Tibial artery (tissue), 4 donors: Measurements from ENCODE around the gene SEMA3E.

Experiments used
- DNase-seq, 2 donors: peaks; one replicate each; pipeline ENCODE4 v3.0.0-alpha.2; 2019
- H3K27ac ChIP-seq, 2 donors: fragments of 200-600 bp; sonication (generic) in 1 of 2; 1 replicate in 1 of 2; 2 replicates in 1 of 2; pipeline ENCODE4 v1.5.1; 2018 to 2019; ENCODE audit warnings: mild to moderate bottlenecking in 1 of 2
- H3K27me3 ChIP-seq, 2 donors: fragments of 200-600 bp; sonication (generic) in 1 of 2; one replicate each; pipeline versions ENCODE4 v1.5.1 to v1.6.0; 2016 to 2019
- H3K36me3 ChIP-seq, 3 donors: fragments of 200-600 bp; sonication (generic) in 2 of 3; one replicate each; pipeline ENCODE4 v1.5.1; 2016 to 2019; ENCODE audit warnings: mild to moderate bottlenecking in 2 of 3
- H3K4me1 ChIP-seq, 4 donors: fragments of 200-600 bp; sonication (generic) in 2 of 4; 1 replicate in 3 of 4; 2 replicates in 1 of 4; pipeline ENCODE4 v1.5.1; 2016 to 2019
- H3K4me3 ChIP-seq, 2 donors: fragments of 200-600 bp; sonication (generic) in 1 of 2; 1 replicate in 1 of 2; 2 replicates in 1 of 2; pipeline ENCODE4 v1.5.1; 2018 to 2019; ENCODE audit warnings: mild to moderate bottlenecking in 2 of 2
- H3K9me3 ChIP-seq, 3 donors: fragments of 200-600 bp; sonication (generic) in 1 of 3; one replicate each; pipeline ENCODE4 v1.5.1; 2016 to 2019
- intact Hi-C: fragments of 100-400 bp; cut with DNase I; formaldehyde crosslinking; loops from one replicate; pipeline ENCODE4 v1.15.0; 2023; ENCODE audit warnings: low total_unique reads
- TF ChIP-seq, protein P1 (sequence below), 2 experiments: fragments of 200-600 bp in 1 of 2; fragments of 450-650 bp in 1 of 2; IDR thresholded peaks; one replicate each; pipeline ENCODE4 v1.5.1; 2017 to 2019; ENCODE audit warnings: antibody characterized with exemption in 2 of 2, mild to moderate bottlenecking in 1 of 2, moderate library complexity in 1 of 2

SEMA3E gene

DNA sequence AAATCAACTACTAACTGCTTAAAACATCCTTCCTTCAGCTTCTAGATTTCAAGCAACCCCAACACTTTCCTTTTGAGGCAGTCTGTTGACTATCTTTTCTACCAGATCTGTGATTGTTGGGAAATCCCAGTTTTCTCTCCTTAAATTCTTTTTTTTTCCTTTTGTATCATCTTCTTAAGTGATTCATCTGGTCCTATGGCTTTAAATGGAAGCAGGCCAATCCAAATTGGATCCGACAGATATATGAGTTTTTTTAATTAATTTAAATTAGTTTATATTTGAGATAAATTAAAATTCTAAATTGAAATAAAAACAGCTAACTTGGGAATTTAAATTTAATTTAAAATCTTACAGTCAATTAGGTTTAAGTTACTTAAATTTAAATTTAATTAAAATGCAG lies 335.0 kb downstream of the SEMA3E start:
- intact Hi-C loops = no loop called here
- TF ChIP-seq, protein P1, sequence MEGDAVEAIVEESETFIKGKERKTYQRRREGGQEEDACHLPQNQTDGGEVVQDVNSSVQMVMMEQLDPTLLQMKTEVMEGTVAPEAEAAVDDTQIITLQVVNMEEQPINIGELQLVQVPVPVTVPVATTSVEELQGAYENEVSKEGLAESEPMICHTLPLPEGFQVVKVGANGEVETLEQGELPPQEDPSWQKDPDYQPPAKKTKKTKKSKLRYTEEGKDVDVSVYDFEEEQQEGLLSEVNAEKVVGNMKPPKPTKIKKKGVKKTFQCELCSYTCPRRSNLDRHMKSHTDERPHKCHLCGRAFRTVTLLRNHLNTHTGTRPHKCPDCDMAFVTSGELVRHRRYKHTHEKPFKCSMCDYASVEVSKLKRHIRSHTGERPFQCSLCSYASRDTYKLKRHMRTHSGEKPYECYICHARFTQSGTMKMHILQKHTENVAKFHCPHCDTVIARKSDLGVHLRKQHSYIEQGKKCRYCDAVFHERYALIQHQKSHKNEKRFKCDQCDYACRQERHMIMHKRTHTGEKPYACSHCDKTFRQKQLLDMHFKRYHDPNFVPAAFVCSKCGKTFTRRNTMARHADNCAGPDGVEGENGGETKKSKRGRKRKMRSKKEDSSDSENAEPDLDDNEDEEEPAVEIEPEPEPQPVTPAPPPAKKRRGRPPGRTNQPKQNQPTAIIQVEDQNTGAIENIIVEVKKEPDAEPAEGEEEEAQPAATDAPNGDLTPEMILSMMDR (IDR thresholded peaks at IDR 0.05) = no peak
- no peaks in the 10 kb centered on the region for H3K27me3 ChIP-seq
- no peak overlapping the region for H3K27ac ChIP-seq
- H3K4me1 ChIP-seq = no peaks in the 10 kb centered on the region
- DNase-seq = no peak
- no peaks in the 10 kb centered on the region for H3K36me3 ChIP-seq
- H3K9me3 ChIP-seq = no peaks in the 10 kb centered on the region
- no peak overlapping the region for H3K4me3 ChIP-seq
